GM19099 (cell line): ENCODE results near the gene CRB2.

Experiments
- POLR2A ChIP-seq: IDR thresholded peaks from 3 replicates; pipeline ENCODE4 v1.6.1; 2011; ENCODE audit warnings: low read depth; ENCODE audit not compliant: insufficient read length; ENCODE audit errors: extremely low read depth

Gene CRB2

GRCh38 chr9:123322273-123323195 lies 33.5 kb upstream of the CRB2 start:
- TF ChIP-seq POLR2A: peak; percentile 24

GRCh38 chr9:123323196-123324013 lies 32.6 kb upstream of the CRB2 start:
- TF ChIP-seq POLR2A: no peak

- no peak for TF ChIP-seq POLR2A
Observed at GRCh38 chr9:123324767-123325183, 31.2 kb upstream of the CRB2 start.

GRCh38 chr9:123326187-123326586 lies 29.8 kb upstream of the CRB2 start:
- TF ChIP-seq POLR2A: no peak

- TF ChIP-seq POLR2A: peak; percentile 8
Observed at GRCh38 chr9:123326662-123327093, 29.3 kb upstream of the CRB2 start.

GRCh38 chr9:123327697-123328100 lies 28.3 kb upstream of the CRB2 start:
- no peak for TF ChIP-seq POLR2A

- TF ChIP-seq POLR2A: no peak
Observed at GRCh38 chr9:123329329-123329955, 26.6 kb upstream of the CRB2 start.

GRCh38 chr9:123331346-123332060 lies 24.5 kb upstream of the CRB2 start:
- TF ChIP-seq POLR2A: no peak

- TF ChIP-seq POLR2A: no peak
Observed at GRCh38 chr9:123334639-123335038, 21.4 kb upstream of the CRB2 start.

GRCh38 chr9:123335193-123335985 lies 20.6 kb upstream of the CRB2 start:
- TF ChIP-seq POLR2A: no peak

- no peak for TF ChIP-seq POLR2A
Observed at GRCh38 chr9:123335986-123336329, 20.0 kb upstream of the CRB2 start.

- TF ChIP-seq POLR2A: no peak
Observed at GRCh38 chr9:123336449-123336848, 19.5 kb upstream of the CRB2 start.

- no peak for TF ChIP-seq POLR2A
Observed at GRCh38 chr9:123336959-123337358, 19.0 kb upstream of the CRB2 start.

- no peak for TF ChIP-seq POLR2A
Observed at GRCh38 chr9:123337971-123338370, 18.0 kb upstream of the CRB2 start.
